HFF-Myc (cell line): ENCODE measurements around the gene PPIL6.

Experiments used
- DNase-seq: peaks from one replicate; pipeline ENCODE4 v3.0.0-alpha.2; 2011; ENCODE audit warnings: low read depth; ENCODE audit errors: extremely low read depth
- H3K4me3 ChIP-seq: replicated peaks from 2 replicates; pipeline ENCODE4 v1.5.1; 2011; ENCODE audit warnings: low read depth, mild to moderate bottlenecking, control low read depth, low read length
- CTCF ChIP-seq: IDR thresholded peaks from 2 replicates; pipeline ENCODE4 v1.5.1; 2012; ENCODE audit warnings: mild to moderate bottlenecking, low read depth, low read length, control low read depth; ENCODE audit errors: missing control alignments

The PPIL6 gene

GRCh38 chr6:109442393-109442924 lies 2.0 kb upstream of the PPIL6 start:
- no peak overlapping the region for H3K4me3 ChIP-seq
- TF ChIP-seq CTCF, result no peak

GRCh38 chr6:109441069-109441816 lies 815 bp upstream of the PPIL6 start:
- H3K4me3 ChIP-seq, result peak overlapping the region; percentile 85
- no peak for DNase-seq
- no peak for TF ChIP-seq CTCF

More at GRCh38 chr6:109442393-109442924, 2.0 kb upstream of the PPIL6 start:
- DNase-seq, result no peak

- DNase-seq, result no peak
- TF ChIP-seq CTCF, result no peak
- H3K4me3 ChIP-seq, result no peak overlapping the region
Measured at GRCh38 chr6:109436041-109436440, 4.4 kb downstream of the PPIL6 start.

- no peak overlapping the region for H3K4me3 ChIP-seq
- no peak for DNase-seq
- TF ChIP-seq CTCF, result no peak
Measured at GRCh38 chr6:109434456-109434855, 6.0 kb downstream of the PPIL6 start.

- H3K4me3 ChIP-seq, result no peak overlapping the region
- TF ChIP-seq CTCF, result no peak
- DNase-seq, result no peak
Measured at GRCh38 chr6:109429496-109429895, 10.9 kb downstream of the PPIL6 start.

GRCh38 chr6:109428889-109429477 lies 11.4 kb downstream of the PPIL6 start:
- peak; percentile 58 for DNase-seq
- no peak overlapping the region for H3K4me3 ChIP-seq
- TF ChIP-seq CTCF, result no peak
